ENCODE results near the gene TSPAN33.
A peak's percentile ranks its signal among the peaks of the same experiment; 100 is the strongest.
"Not testable (repeated sequence)": the region's sequence is repeated elsewhere in the genome, so short reads cannot be mapped to it uniquely, and the experiment has no call there.

TSPAN33 gene

GRCh38 chr7:129144095-129144833, at the start of gene TSPAN33:
TSPAN33 (plus strand) TSS chr7:129144707; CDS start chr7:129144981, 274 bp downstream.
- DNase-seq (ENCODE audit: low read depth in 2 of 2): peak; percentile 23 to 26

- DNase-seq (ENCODE audit: low read depth in 2 of 2): no peak
These were observed 49.2 kb upstream of the TSPAN33 start for GRCh38 chr7:129095258-129095657.

- DNase-seq (ENCODE audit: low read depth in 2 of 2): no peak
These were observed 46.0 kb upstream of the TSPAN33 start for GRCh38 chr7:129098409-129099084.

- no peak for DNase-seq (ENCODE audit: low read depth in 2 of 2)
These were observed 43.7 kb upstream of the TSPAN33 start for GRCh38 chr7:129100827-129101166.

GRCh38 chr7:129101746-129102145, 42.8 kb upstream of the TSPAN33 start:
- DNase-seq (ENCODE audit: low read depth in 2 of 2): no peak

GRCh38 chr7:129103561-129104324, 40.8 kb upstream of the TSPAN33 start:
- no peak for DNase-seq (ENCODE audit: low read depth in 2 of 2)

GRCh38 chr7:129108581-129108980, 35.9 kb upstream of the TSPAN33 start:
- DNase-seq (ENCODE audit: low read depth in 2 of 2): no peak

GRCh38 chr7:129110258-129110981, 34.1 kb upstream of the TSPAN33 start:
- no peak for DNase-seq (ENCODE audit: low read depth in 2 of 2)

GRCh38 chr7:129110982-129111376, 33.5 kb upstream of the TSPAN33 start:
- DNase-seq (ENCODE audit: low read depth in 2 of 2): no peak

GRCh38 chr7:129115676-129116075, 28.8 kb upstream of the TSPAN33 start:
- no peak for DNase-seq (ENCODE audit: low read depth in 2 of 2)

GRCh38 chr7:129118182-129118581, 26.3 kb upstream of the TSPAN33 start:
- DNase-seq (ENCODE audit: low read depth in 2 of 2): no peak

- no peak for DNase-seq (ENCODE audit: low read depth in 2 of 2)
These were observed 25.5 kb upstream of the TSPAN33 start for GRCh38 chr7:129118976-129119375.

GRCh38 chr7:129121501-129122077, 22.9 kb upstream of the TSPAN33 start:
- DNase-seq (ENCODE audit: low read depth in 2 of 2): not testable (repeated sequence)

- DNase-seq (ENCODE audit: low read depth in 2 of 2): no peak
These were observed 22.3 kb upstream of the TSPAN33 start for GRCh38 chr7:129122078-129122750.

- DNase-seq (ENCODE audit: low read depth in 2 of 2): no peak
These were observed 21.6 kb upstream of the TSPAN33 start for GRCh38 chr7:129122751-129123509.

GRCh38 chr7:129123510-129123857, 21.0 kb upstream of the TSPAN33 start:
- no peak for DNase-seq (ENCODE audit: low read depth in 2 of 2)

- no peak for DNase-seq (ENCODE audit: low read depth in 2 of 2)
These were observed 18.2 kb upstream of the TSPAN33 start for GRCh38 chr7:129126314-129126713.

GRCh38 chr7:129127154-129127553, 17.4 kb upstream of the TSPAN33 start:
- no peak for DNase-seq (ENCODE audit: low read depth in 2 of 2)

- no peak for DNase-seq (ENCODE audit: low read depth in 2 of 2)
These were observed 16.9 kb upstream of the TSPAN33 start for GRCh38 chr7:129127601-129128000.

GRCh38 chr7:129134356-129134987, 10.0 kb upstream of the TSPAN33 start:
- DNase-seq (ENCODE audit: low read depth in 2 of 2): no peak

Measured in stimulated activated CD8-positive, alpha-beta memory T cell treated with anti-CD3 and anti-CD28 coated beads, Interleukin-15, amount 100 ng/mL, for 4 hours (primary cell).